ENCODE results near the gene OR52B4.
"Not testable (repeated sequence)": the region's sequence is repeated elsewhere in the genome, so short reads cannot be mapped to it uniquely, and the experiment has no call there.

OR52B4 gene

GRCh38 chr11:4368286-4368685 is at the start of gene OR52B4:
TSS of gene OR52B4 (minus strand) at chr11:4368386. CDS start at chr11:4368295, 91 bp downstream.
- DNase-seq (no peak), ATAC-seq (no peak)

GRCh38 chr11:4416816-4417215 is 48.6 kb upstream of the OR52B4 start:
- ATAC-seq, result no peak
- no peak for DNase-seq

GRCh38 chr11:4416306-4416705 is 48.1 kb upstream of the OR52B4 start:
- DNase-seq (no peak), ATAC-seq (no peak)

- not testable (repeated sequence) for DNase-seq, ATAC-seq
Measured at GRCh38 chr11:4406206-4406605, 38.0 kb upstream of the OR52B4 start.

- no peak for ATAC-seq
Measured at GRCh38 chr11:4393858-4394223, 25.7 kb upstream of the OR52B4 start.

GRCh38 chr11:4393209-4393857 is 25.1 kb upstream of the OR52B4 start, which contains the start of gene TRIM21:
TSS of gene TRIM21 (minus strand) at chr11:4393702. CDS start at chr11:4390409, 3,293 bp downstream.
- ATAC-seq (peak; percentile 98), DNase-seq (peak; percentile 87)

More at GRCh38 chr11:4393858-4394223, 25.7 kb upstream of the OR52B4 start:
- DNase-seq, result no peak

- ATAC-seq (no peak), DNase-seq (no peak)
Measured at GRCh38 chr11:4388221-4388620, 20.0 kb upstream of the OR52B4 start.

- DNase-seq, result no peak
- no peak for ATAC-seq
Measured at GRCh38 chr11:4385978-4386740, 18.0 kb upstream of the OR52B4 start.

GRCh38 chr11:4381901-4382300 is 13.7 kb upstream of the OR52B4 start:
- ATAC-seq (no peak), DNase-seq (no peak)

- DNase-seq (no peak), ATAC-seq (peak; percentile 57)
Measured at GRCh38 chr11:4375431-4376140, 7.4 kb upstream of the OR52B4 start.

- ATAC-seq (no peak), DNase-seq (no peak)
Measured at GRCh38 chr11:4370166-4370565, 2.0 kb upstream of the OR52B4 start.

GRCh38 chr11:4348142-4348541 is 20.0 kb downstream of the OR52B4 start:
- DNase-seq, ATAC-seq: not testable (repeated sequence)

GRCh38 chr11:4345366-4345765 is 22.8 kb downstream of the OR52B4 start:
- not testable (repeated sequence) for ATAC-seq, DNase-seq

- ATAC-seq, DNase-seq: not testable (repeated sequence)
Measured at GRCh38 chr11:4334356-4334755, 33.8 kb downstream of the OR52B4 start.

Measured in stimulated activated naive CD8-positive, alpha-beta T cell treated with anti-CD3 and anti-CD28 coated beads, Interleukin-15, Interleukin-2, amounts not matched to agents 100 U/mL and 50 U/mL, for 24 hours (primary cell).